ENCODE data around the gene SMARCA4. TPM values are rescaled to one million over a fixed set of nuclear protein-coding genes. Genes with fewer than 3 reads are reported as not detected.
"Not testable (repeated sequence)": the region's sequence is repeated elsewhere in the genome, so short reads cannot be mapped to it uniquely, and the experiment has no call there.

The SMARCA4 gene
- total RNA-seq, 2 experiments from 2014 or later, result 97.0 to 98.7 TPM

DNA sequence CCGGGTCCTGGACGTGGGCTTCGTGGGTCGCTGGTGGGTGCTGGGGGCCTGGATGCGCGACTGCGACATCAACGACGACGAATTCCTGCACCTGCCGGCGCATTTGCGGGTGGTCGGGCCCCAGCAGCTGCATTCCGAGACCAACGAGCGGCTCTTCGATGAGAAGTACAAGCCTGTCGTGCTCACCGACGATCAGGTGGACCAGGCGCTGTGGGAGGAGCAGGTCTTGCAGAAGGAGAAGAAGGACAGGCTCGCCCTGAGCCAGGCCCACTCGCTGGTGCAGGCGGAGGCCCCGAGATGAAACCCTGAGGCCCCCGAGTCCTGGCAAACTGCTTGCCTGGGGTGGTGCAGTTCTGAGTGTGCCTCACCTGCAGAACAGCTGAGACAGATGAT, 31.4 kb upstream of the SMARCA4 start:
- peak overlapping the region; percentile 93 for H3K4me3 Mint-ChIP-seq
- DNase-seq, result peak; percentile 13
- TF ChIP-seq, protein P1, sequence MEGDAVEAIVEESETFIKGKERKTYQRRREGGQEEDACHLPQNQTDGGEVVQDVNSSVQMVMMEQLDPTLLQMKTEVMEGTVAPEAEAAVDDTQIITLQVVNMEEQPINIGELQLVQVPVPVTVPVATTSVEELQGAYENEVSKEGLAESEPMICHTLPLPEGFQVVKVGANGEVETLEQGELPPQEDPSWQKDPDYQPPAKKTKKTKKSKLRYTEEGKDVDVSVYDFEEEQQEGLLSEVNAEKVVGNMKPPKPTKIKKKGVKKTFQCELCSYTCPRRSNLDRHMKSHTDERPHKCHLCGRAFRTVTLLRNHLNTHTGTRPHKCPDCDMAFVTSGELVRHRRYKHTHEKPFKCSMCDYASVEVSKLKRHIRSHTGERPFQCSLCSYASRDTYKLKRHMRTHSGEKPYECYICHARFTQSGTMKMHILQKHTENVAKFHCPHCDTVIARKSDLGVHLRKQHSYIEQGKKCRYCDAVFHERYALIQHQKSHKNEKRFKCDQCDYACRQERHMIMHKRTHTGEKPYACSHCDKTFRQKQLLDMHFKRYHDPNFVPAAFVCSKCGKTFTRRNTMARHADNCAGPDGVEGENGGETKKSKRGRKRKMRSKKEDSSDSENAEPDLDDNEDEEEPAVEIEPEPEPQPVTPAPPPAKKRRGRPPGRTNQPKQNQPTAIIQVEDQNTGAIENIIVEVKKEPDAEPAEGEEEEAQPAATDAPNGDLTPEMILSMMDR (IDR thresholded peaks at IDR 0.05), result no peak
- CTCF ChIA-PET, result interaction anchor here (4.4 kb wide), 1 partner anchor 12 kb away, joined by 32 read pairs; no protein-coding TSS in a partner anchor
- ATAC-seq, result no peak
- peaks cover 24% of the 10 kb centered on the region for H3K4me1 Mint-ChIP-seq (ENCODE audit: low read depth)
- no peaks in the 10 kb centered on the region for H3K27me3 Mint-ChIP-seq
- intact Hi-C loops (cut with micrococcal nuclease), result no loop called here
- H3K27ac Mint-ChIP-seq, result peak overlapping the region; percentile 55
- no peaks in the 10 kb centered on the region for H3K9me3 Mint-ChIP-seq
- POLR2A ChIA-PET, result interaction anchor here (0.6 to 0.9 kb wide), 3 partner anchors 35 to 195 kb away, joined by 3 to 4 read pairs (median 3); no protein-coding TSS in a partner anchor
- H3K36me3 Mint-ChIP-seq (ENCODE audit: low read depth), result peaks cover 5% of the 10 kb centered on the region

DNA sequence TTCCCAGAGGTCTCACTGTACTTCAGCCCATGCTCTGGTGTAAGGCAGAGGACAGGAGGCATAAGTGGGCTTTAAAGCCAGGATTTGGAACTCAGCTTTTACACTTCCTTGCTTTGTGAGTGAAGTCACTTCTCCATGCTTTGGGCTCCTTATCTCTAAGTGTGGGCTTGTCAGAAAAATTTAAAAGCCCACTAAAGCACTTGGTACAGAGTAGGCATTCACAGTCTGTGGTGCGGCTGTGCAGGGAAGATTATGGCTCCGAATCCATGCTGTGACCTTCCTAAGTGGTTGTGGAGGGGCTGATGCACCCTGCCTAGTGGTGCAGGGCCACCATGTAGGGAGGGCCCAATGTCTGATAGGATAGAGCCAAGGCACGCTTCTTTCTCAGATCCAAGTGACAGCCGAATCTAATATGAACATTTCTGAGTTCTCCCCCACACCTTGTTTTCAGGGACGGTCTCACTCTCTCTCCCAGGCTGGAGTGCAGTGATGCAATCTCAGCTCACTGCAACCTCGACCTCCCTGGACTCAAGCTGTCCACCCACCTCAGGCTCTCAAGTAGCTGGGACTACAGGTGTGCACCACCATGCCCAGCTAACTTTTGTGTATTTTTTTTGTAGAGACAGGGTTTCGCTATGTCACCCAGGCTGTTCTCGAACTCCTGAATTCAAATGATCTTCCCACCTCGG, 25.3 kb upstream of the SMARCA4 start:
- POLR2A ChIA-PET, result interaction anchor here (1.1 kb wide), 1 partner anchor 154 kb away, joined by 3 read pairs; the partner anchor contains the start of gene LDLR

DNA sequence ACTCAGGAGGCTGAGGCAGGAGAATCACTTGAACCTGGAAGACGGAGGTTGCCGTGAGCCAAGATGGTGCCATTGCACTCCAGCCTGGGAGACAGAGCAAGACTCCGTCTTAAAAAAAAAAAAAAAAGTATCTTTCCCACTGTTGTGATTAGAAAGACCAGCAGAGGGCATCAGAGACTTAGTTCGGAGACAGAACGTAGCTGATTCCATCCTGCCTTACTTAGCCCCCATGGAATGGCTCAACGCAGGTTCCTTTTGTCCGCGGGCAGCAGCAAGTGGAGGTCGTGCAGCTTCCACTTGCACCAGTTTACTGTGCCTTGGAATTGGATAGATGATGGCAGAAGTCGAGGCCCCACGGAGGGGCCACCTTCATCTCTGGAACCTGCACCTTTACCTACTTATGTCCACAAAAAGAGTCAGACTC, 24.2 kb upstream of the SMARCA4 start:
- H3K27ac Mint-ChIP-seq, result no peak overlapping the region
- no peaks in the 10 kb centered on the region for H3K36me3 Mint-ChIP-seq (ENCODE audit: low read depth)
- intact Hi-C loops (cut with micrococcal nuclease), result loop anchor here (10.0 kb wide), 1 partner anchor 78 kb away; no protein-coding TSS in a partner anchor
- H3K9me3 Mint-ChIP-seq, result no peaks in the 10 kb centered on the region
- TF ChIP-seq, protein P1 (IDR thresholded peaks at IDR 0.05), result peak; percentile 69
- peaks cover 6% of the 10 kb centered on the region for H3K4me1 Mint-ChIP-seq (ENCODE audit: low read depth)
- no peaks in the 10 kb centered on the region for H3K27me3 Mint-ChIP-seq
- CTCF ChIA-PET, result interaction anchor here (0.6 to 2.4 kb wide), 30 partner anchors 9 to 196 kb away, joined by 3 to 14 read pairs (median 4); partner anchors contain the start of genes CARM1, LDLR and SMARCA4
- DNase-seq, result peak; percentile 56
- no peak overlapping the region for H3K4me3 Mint-ChIP-seq
- ATAC-seq, result peak; percentile 92
- POLR2A ChIA-PET, result interaction anchor here (0.6 to 1.2 kb wide), 5 partner anchors 27 to 257 kb away, joined by 3 to 5 read pairs (median 3); no protein-coding TSS in a partner anchor

More for the DNA sequence above, 25.3 kb upstream of the SMARCA4 start:
- intact Hi-C loops (cut with micrococcal nuclease), result loop anchor here (10.0 kb wide), 1 partner anchor 79 kb away; no protein-coding TSS in a partner anchor
- no peak overlapping the region for H3K27ac Mint-ChIP-seq
- no peak for DNase-seq
- no peak for ATAC-seq
- no peaks in the 10 kb centered on the region for H3K9me3 Mint-ChIP-seq
- H3K4me3 Mint-ChIP-seq, result no peak overlapping the region
- H3K27me3 Mint-ChIP-seq, result no peaks in the 10 kb centered on the region
- peaks cover 10% of the 10 kb centered on the region for H3K4me1 Mint-ChIP-seq (ENCODE audit: low read depth)
- TF ChIP-seq, protein P1 (IDR thresholded peaks at IDR 0.05), result no peak
- H3K36me3 Mint-ChIP-seq (ENCODE audit: low read depth), result peaks cover 3% of the 10 kb centered on the region
- CTCF ChIA-PET, result interaction anchor here (0.6 to 2.4 kb wide), 21 partner anchors 10 to 269 kb away, joined by 3 to 14 read pairs (median 4); partner anchors contain the start of gene CARM1

DNA sequence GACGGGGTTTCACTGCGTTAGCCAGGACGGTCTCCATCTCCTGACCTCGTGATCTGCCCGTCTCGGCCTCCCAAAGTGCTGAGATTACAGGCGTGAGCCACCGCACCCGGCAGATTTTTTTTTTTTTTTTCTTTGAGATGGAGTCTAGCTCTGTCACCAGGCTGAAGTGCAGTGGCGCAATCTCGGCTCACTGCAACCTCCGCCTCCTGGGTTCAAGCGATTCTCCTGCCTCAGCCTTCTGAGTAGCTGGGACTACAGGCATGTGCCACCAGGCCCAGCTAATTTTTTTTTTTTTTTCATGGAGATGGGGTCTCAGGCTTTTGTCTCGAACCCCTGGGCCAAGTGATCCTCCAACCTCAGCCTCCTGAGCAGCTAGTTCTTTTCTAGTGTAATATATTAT, 19.2 kb upstream of the SMARCA4 start:
- ChIA-PET POLR2A (interaction anchor here (1.0 to 1.4 kb wide), 3 partner anchors 19 to 147 kb away, joined by 3 to 6 read pairs (median 4); partner anchors contain the start of genes LDLR and SMARCA4), CTCF (interaction anchor here (0.6 to 4.2 kb wide), 29 partner anchors 9 to 202 kb away, joined by 3 to 32 read pairs (median 5); partner anchors contain the start of genes LDLR, SMARCA4, TIMM29 and YIPF2)
- H3K36me3 Mint-ChIP-seq (ENCODE audit: low read depth); H3K27me3 Mint-ChIP-seq; H3K4me3 Mint-ChIP-seq; H3K4me1 Mint-ChIP-seq (ENCODE audit: low read depth); ATAC-seq; H3K9me3 Mint-ChIP-seq; DNase-seq; H3K27ac Mint-ChIP-seq: not testable (repeated sequence)
- intact Hi-C loops (cut with micrococcal nuclease), result loop anchor here (10.0 kb wide), 1 partner anchor 53 kb away; no protein-coding TSS in a partner anchor

DNA sequence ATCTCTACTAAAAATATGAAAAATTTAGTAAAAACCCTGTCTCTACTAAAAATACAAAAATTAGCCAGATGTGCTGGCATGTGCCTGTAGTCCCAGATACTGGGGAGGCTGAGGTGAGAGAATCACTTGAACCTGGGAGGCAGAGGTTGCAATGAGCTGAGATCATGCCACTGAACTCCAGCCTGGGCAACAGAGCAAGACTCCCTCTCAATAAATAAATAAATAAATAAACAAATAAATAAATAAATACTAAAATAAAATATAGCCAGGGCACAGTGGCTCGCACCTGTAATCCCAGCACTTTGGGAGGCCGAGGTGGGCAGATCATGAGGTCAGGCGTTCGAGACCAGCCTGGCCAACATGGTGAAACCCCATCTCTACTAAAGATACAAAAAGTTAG, 17.4 kb upstream of the SMARCA4 start:
- H3K36me3 Mint-ChIP-seq (ENCODE audit: low read depth); H3K4me1 Mint-ChIP-seq (ENCODE audit: low read depth); DNase-seq; ATAC-seq; POLR2A ChIA-PET; H3K9me3 Mint-ChIP-seq; H3K27me3 Mint-ChIP-seq; H3K4me3 Mint-ChIP-seq; H3K27ac Mint-ChIP-seq: not testable (repeated sequence)
- CTCF ChIA-PET, result interaction anchor here (1.1 to 4.2 kb wide), 7 partner anchors 16 to 92 kb away, joined by 3 to 25 read pairs (median 8); partner anchors contain the start of gene SMARCA4
- intact Hi-C loops (cut with micrococcal nuclease), result loop anchor here (10.0 kb wide), 1 partner anchor 51 kb away; no protein-coding TSS in a partner anchor

Measured in activated CD8-positive, alpha-beta T cell treated with anti-CD3 and anti-CD28 coated beads for 36 hours (primary cell).